Measurements from ENCODE around the gene KCNQ2. TPM values are rescaled to one million over a fixed set of nuclear protein-coding genes. Genes with fewer than 3 reads are reported as not detected.

KCNQ2 gene
- total and polyA plus RNA-seq, 10 of the 15 experiments (the other 5 are each of a cell fraction or from before 2014, with no cell fraction given) = 0.06 to 0.49 (median 0.26) TPM; not detected in 7

- CTCF ChIA-PET = no interaction called here
- Histone ChIP-seq H3K27ac (ENCODE audit: control insufficient read depth, insufficient read depth) (no peak overlapping the region), H2AFZ (ENCODE audit: control insufficient read depth, low read depth, low read length) (no peak overlapping the region), H3K9ac (ENCODE audit: control insufficient read depth, insufficient read depth, low read length) (no peak overlapping the region), H3K79me2 (ENCODE audit: control insufficient read depth, insufficient read depth, low read length) (no peaks in the 10 kb centered on the region), H3K27me3 (replicated peaks in 1 of 2; ENCODE audit: control insufficient read depth in 2 of 2, insufficient read depth in 2 of 2, low read length in 1 of 2) (peaks cover 1 to 4% of the 10 kb centered on the region in 2 experiments; a peak in 3 of 4 replicates), H3K36me3 (ENCODE audit: control insufficient read depth in 2 of 2, insufficient read depth in 2 of 2, low read length in 1 of 2) (no peaks in the 10 kb centered on the region), H3K4me1 (ENCODE audit: control insufficient read depth, insufficient read depth, low read length) (no peaks in the 10 kb centered on the region), H3K4me2 (ENCODE audit: control insufficient read depth, insufficient read depth) (no peak overlapping the region), H3K9me3 (replicated peaks; ENCODE audit: control insufficient read depth, insufficient read depth, low read length) (no peaks in the 10 kb centered on the region; the same call in 2 of the 3 replicates), H4K20me1 (ENCODE audit: control insufficient read depth, insufficient read depth) (no peaks in the 10 kb centered on the region), H3K4me3 (no peak overlapping the region)
- in situ Hi-C loops (cut with MboI) = no loop called here
- no peak for ATAC-seq
- no peak for TF ChIP-seq ZBTB33 (IDR thresholded peaks at IDR 0.05)
- no peak for TF ChIP-seq ZSCAN29 (IDR thresholded peaks at IDR 0.05)
- no peak for TF ChIP-seq KAT2A (conservative IDR thresholded peaks at IDR 0.05; ENCODE audit: control insufficient read depth, low read depth, low read length)
- TF ChIP-seq E2F8 (IDR thresholded peaks at IDR 0.05; ENCODE audit: low read depth, partially characterized antibody) = no peak
- no peak for TF ChIP-seq ATF7 (IDR thresholded peaks at IDR 0.05; ENCODE audit: low read depth)
- intact Hi-C loops (cut with micrococcal nuclease; ENCODE audit: unreplicated experiment) = no loop called here
- POLR2A ChIA-PET = no interaction called here
- DNase-seq (ENCODE audit: low read depth, low spot score) = no peak
- no peak for FAIRE-seq
- RAD21 ChIA-PET (ENCODE audit: unreplicated experiment) = interaction anchor here (0.6 kb wide), 1 partner anchor 406 kb away, joined by 3 read pairs; no protein-coding TSS in a partner anchor
- no TSS peak for BruUV-seq (replicated peaks)
- SMC1A ChIA-PET (ENCODE audit: uncharacterized antibody, unreplicated experiment) = no interaction called here
- 59% methylated on average over 20 of the region's 24 CpGs for WGBS (ENCODE audit: insufficient coverage, insufficient replicate concordance, low lambda C conversion rate, missing lambda C conversion rate)
These were observed 27.9 kb upstream of the KCNQ2 start for GRCh38 chr20:63500151-63500901.
